Activated CD8-positive, alpha-beta T cell treated with anti-CD3 and anti-CD28 coated beads for 36 hours (primary cell): Measurements from ENCODE around the gene NECTIN1. TPM values are rescaled to one million over a fixed set of nuclear protein-coding genes. Genes with fewer than 3 reads are reported as not detected.

Source experiments
- ATAC-seq: fragments of 200-7000 bp; cut with Tn5 transposase; one replicate; pipeline ENCODE4 v1.10.0; 2021; ENCODE audit warnings: mild to moderate bottlenecking, moderate library complexity
- CTCF ChIA-PET: fragments of 350-600 bp; sonication (Branson Sonifier 250); formaldehyde crosslinking; loops from one replicate; lab custom pipeline; 2021; ENCODE audit warnings: antibody characterized with exemption; lab: Charles Lee
- POLR2A ChIA-PET: fragments of 350-600 bp; sonication (Branson Sonifier 250); formaldehyde crosslinking; loops from one replicate; lab custom pipeline; 2021; ENCODE audit warnings: antibody characterized with exemption; lab: Charles Lee
- DNase-seq: peaks from one replicate; pipeline ENCODE4 v3.0.0-alpha.2; 2020
- H3K27ac Mint-ChIP-seq: one replicate; pipeline ENCODE4 v1.8.0; 2021; ENCODE audit warnings: mild to moderate bottlenecking, mixed read lengths
- H3K27me3 Mint-ChIP-seq: one replicate; pipeline ENCODE4 v1.8.0; 2021; ENCODE audit warnings: mixed read lengths
- H3K36me3 Mint-ChIP-seq: one replicate; pipeline ENCODE4 v1.8.0; 2021; ENCODE audit warnings: low read depth, mixed read lengths
- H3K4me1 Mint-ChIP-seq: one replicate; pipeline ENCODE4 v1.8.0; 2021; ENCODE audit warnings: low read depth, mixed read lengths
- H3K4me3 Mint-ChIP-seq: one replicate; pipeline ENCODE4 v1.8.0; 2021; ENCODE audit warnings: mild to moderate bottlenecking, moderate library complexity, mixed read lengths
- H3K9me3 Mint-ChIP-seq: one replicate; pipeline ENCODE4 v1.8.0; 2021; ENCODE audit warnings: mixed read lengths
- CTCF ChIP-seq: fragments of 200-600 bp; IDR thresholded peaks from one replicate; pipeline ENCODE4 v1.8.0; 2022; ENCODE audit warnings: antibody characterized with exemption, mild to moderate bottlenecking
- intact Hi-C: fragments of 100-400 bp; cut with micrococcal nuclease; formaldehyde crosslinking; loops from one replicate; pipeline ENCODE4 v1.10.0; 2022
- total RNA-seq, 2 experiments: library from RNA; stranded (reverse); gene quantifications; one replicate each; pipeline ENCODE4 v1.2.3, GENCODE V29; 2021

Gene NECTIN1
- total RNA-seq, 2 experiments from 2014 or later = 2.6 to 3.8 TPM

GRCh38 chr11:119710417-119710816 lies 18.6 kb downstream of the NECTIN1 start:
- intact Hi-C loops = no loop called here
- Mint-ChIP-seq H3K4me1 (peaks cover 11% of the 10 kb centered on the region), H3K27ac (no peak overlapping the region), H3K9me3 (no peaks in the 10 kb centered on the region), H3K27me3 (peaks cover 17% of the 10 kb centered on the region), H3K4me3 (no peak overlapping the region), H3K36me3 (no peaks in the 10 kb centered on the region)
- ChIA-PET CTCF (interaction anchor here (1.3 to 2.0 kb wide), 2 partner anchors 19 to 28 kb away, joined by 3 to 8 read pairs; partner anchors contain the start of gene NECTIN1), POLR2A (no interaction called here)
- ATAC-seq (peak; percentile 24), DNase-seq (no peak)
- no peak for TF ChIP-seq CTCF

GRCh38 chr11:119709638-119710346 lies 19.2 kb downstream of the NECTIN1 start:
- ChIA-PET CTCF (interaction anchor here (0.8 to 2.0 kb wide), 3 partner anchors 19 to 35 kb away, joined by 3 to 8 read pairs (median 4); partner anchors contain the start of gene NECTIN1), POLR2A (no interaction called here)
- no peak overlapping the region for H3K27ac Mint-ChIP-seq
- no peak overlapping the region for H3K4me3 Mint-ChIP-seq
- no peak for TF ChIP-seq CTCF
- peak; percentile 54 for DNase-seq
- peak; percentile 73 for ATAC-seq
- H3K9me3 Mint-ChIP-seq = no peaks in the 10 kb centered on the region
- intact Hi-C loops = no loop called here
- no peaks in the 10 kb centered on the region for H3K36me3 Mint-ChIP-seq
- H3K4me1 Mint-ChIP-seq = peaks cover 11% of the 10 kb centered on the region
- peaks cover 18% of the 10 kb centered on the region for H3K27me3 Mint-ChIP-seq

GRCh38 chr11:119709171-119709570 lies 19.8 kb downstream of the NECTIN1 start:
- ATAC-seq (no peak), DNase-seq (no peak)
- Mint-ChIP-seq H3K27me3 (peaks cover 18% of the 10 kb centered on the region), H3K4me1 (peaks cover 11% of the 10 kb centered on the region), H3K27ac (no peak overlapping the region), H3K36me3 (no peaks in the 10 kb centered on the region), H3K4me3 (no peak overlapping the region), H3K9me3 (no peaks in the 10 kb centered on the region)
- intact Hi-C loops = no loop called here
- ChIA-PET POLR2A (no interaction called here), CTCF (interaction anchor here (0.8 to 1.1 kb wide), 2 partner anchors 20 to 34 kb away, joined by 3 to 4 read pairs; partner anchors contain the start of gene NECTIN1)
- TF ChIP-seq CTCF = no peak

- DNase-seq (no peak), ATAC-seq (no peak)
- ChIA-PET POLR2A (no interaction called here), CTCF (no interaction called here)
- Mint-ChIP-seq H3K36me3 (no peaks in the 10 kb centered on the region), H3K4me1 (peaks cover 11% of the 10 kb centered on the region), H3K4me3 (no peak overlapping the region), H3K27ac (no peak overlapping the region), H3K9me3 (no peaks in the 10 kb centered on the region), H3K27me3 (peaks cover 18% of the 10 kb centered on the region)
- intact Hi-C loops = no loop called here
- TF ChIP-seq CTCF = no peak
Observed at GRCh38 chr11:119708384-119708783, 20.6 kb downstream of the NECTIN1 start.

- peaks cover 11% of the 10 kb centered on the region for H3K4me1 Mint-ChIP-seq
- no peaks in the 10 kb centered on the region for H3K9me3 Mint-ChIP-seq
- ATAC-seq = no peak
- intact Hi-C loops = no loop called here
- ChIA-PET CTCF (no interaction called here), POLR2A (no interaction called here)
- peaks cover 18% of the 10 kb centered on the region for H3K27me3 Mint-ChIP-seq
- TF ChIP-seq CTCF = no peak
- H3K36me3 Mint-ChIP-seq = no peaks in the 10 kb centered on the region
- H3K4me3 Mint-ChIP-seq = no peak overlapping the region
- no peak for DNase-seq
- H3K27ac Mint-ChIP-seq = no peak overlapping the region
Observed at GRCh38 chr11:119706887-119707286, 22.1 kb downstream of the NECTIN1 start.
